K562 (cell line): ENCODE results near the gene PHF3. TPM values are rescaled to one million over a fixed set of nuclear protein-coding genes. Genes with fewer than 3 reads are reported as not detected.

Experiments used
- CSDE1 ChIP-seq, 2 experiments: fragments of 450-650 bp; IDR thresholded peaks; 2 replicates each; pipeline ENCODE4 v1.6.1; 2016; ENCODE audit warnings: mild to moderate bottlenecking in 1 of 2
- GABPB2 ChIP-seq: fragments of 250-450 bp; sonication (Bioruptor Pico); conservative IDR thresholded peaks from 2 replicates; pipeline ENCODE4 v1.5.1; 2021; ENCODE audit warnings: mild to moderate bottlenecking
- GATA2 ChIP-seq: sonication (generic); formaldehyde crosslinking; IDR thresholded peaks from 2 replicates; pipeline ENCODE4 v1.4.0; 2020; ENCODE audit warnings: mild to moderate bottlenecking, missing genetic modification reagents
- GTF2F1 ChIP-seq: IDR thresholded peaks from 2 replicates; pipeline ENCODE4 v1.6.1; 2011; ENCODE audit warnings: low read depth, low read length, improper control_type of control experiment
- HDAC6 ChIP-seq: IDR thresholded peaks from 2 replicates; pipeline ENCODE4 v1.6.1; 2012; ENCODE audit warnings: low read depth, mild to moderate bottlenecking, control low read depth, inconsistent platforms, low read length, moderate library complexity
- JUNB ChIP-seq: fragments of 450-650 bp; formaldehyde crosslinking; conservative IDR thresholded peaks from 2 replicates; pipeline ENCODE4 v1.4.0; 2020; ENCODE audit warnings: mild to moderate bottlenecking
- KDM2B ChIP-seq: fragments of 250-450 bp; sonication (Bioruptor Pico); IDR thresholded peaks from 2 replicates; pipeline ENCODE4 v1.8.0; 2021; ENCODE audit warnings: mild to moderate bottlenecking, moderate library complexity
- MEF2D ChIP-seq: conservative IDR thresholded peaks from 2 replicates; pipeline ENCODE4 v1.6.1; 2016; ENCODE audit warnings: low read depth, missing genetic modification characterization, missing compliant biosample characterization
- MNT ChIP-seq, 2 experiments: fragments of 450-650 bp; conservative IDR thresholded peaks; 2 replicates each; pipeline ENCODE4 v1.6.1; 2017; ENCODE audit warnings: mild to moderate bottlenecking in 2 of 2, moderate library complexity in 2 of 2
- MTA3 ChIP-seq: fragments of 450-650 bp; formaldehyde crosslinking; IDR thresholded peaks from 2 replicates; pipeline ENCODE4 v1.6.1; 2017; ENCODE audit warnings: mild to moderate bottlenecking, borderline replicate concordance
- NONO ChIP-seq, 2 experiments: fragments of 200-400 bp in 1 of 2; fragments of 450-650 bp in 1 of 2; formaldehyde crosslinking in 1 of 2; IDR thresholded peaks; 2 replicates each; pipeline ENCODE4 v1.6.1; 2017; ENCODE audit warnings: low read depth in 2 of 2, mild to moderate bottlenecking in 2 of 2, moderate library complexity in 2 of 2, low read length in 1 of 2
- NRF1 ChIP-seq, 2 experiments: fragments of 450-650 bp; IDR thresholded peaks in 1 of 2; conservative IDR thresholded peaks in 1 of 2; 2 replicates each; pipeline ENCODE4 v1.6.1; 2014; ENCODE audit warnings: mild to moderate bottlenecking in 2 of 2
- NUFIP1 ChIP-seq: fragments of 450-650 bp; IDR thresholded peaks from 2 replicates; pipeline ENCODE4 v1.6.1; 2018; ENCODE audit not compliant: partially characterized antibody
- PCBP1 ChIP-seq: fragments of 200-400 bp; formaldehyde crosslinking; IDR thresholded peaks from 2 replicates; pipeline ENCODE4 v1.6.1; 2018; ENCODE audit warnings: mild to moderate bottlenecking, low read depth, low read length; ENCODE audit not compliant: poor library complexity, severe bottlenecking
- POLR2A ChIP-seq: fragments of 450-650 bp; conservative IDR thresholded peaks from 2 replicates; pipeline ENCODE4 v1.6.1; 2016
- POLR2AphosphoS5 ChIP-seq: IDR thresholded peaks from 2 replicates; pipeline ENCODE4 v1.6.1; 2011; ENCODE audit warnings: mild to moderate bottlenecking, low read depth, low read length, moderate library complexity; ENCODE audit not compliant: control insufficient read depth, insufficient read depth
- POLR3A ChIP-seq: IDR thresholded peaks from 2 replicates; pipeline ENCODE4 v1.6.1; 2011; ENCODE audit warnings: borderline replicate concordance, mild to moderate bottlenecking, moderate library complexity; ENCODE audit not compliant: insufficient read length, insufficient read depth; ENCODE audit errors: extremely low read depth
- PYGO2 ChIP-seq: fragments of 450-650 bp; IDR thresholded peaks from 2 replicates; pipeline ENCODE4 v1.6.1; 2016; ENCODE audit warnings: mild to moderate bottlenecking, missing genetic modification characterization, moderate library complexity, missing compliant biosample characterization
- RBM22 ChIP-seq: fragments of 200-400 bp; formaldehyde crosslinking; IDR thresholded peaks from 2 replicates; pipeline ENCODE4 v1.6.1; 2018; ENCODE audit warnings: low read length, low read depth; ENCODE audit not compliant: poor library complexity, severe bottlenecking
- SLC30A9 ChIP-seq: fragments of 250-450 bp; sonication (Bioruptor Pico); IDR thresholded peaks from 2 replicates; pipeline ENCODE4 v1.8.0; 2022; ENCODE audit warnings: mild to moderate bottlenecking, moderate library complexity
- SMARCC2 ChIP-seq: fragments of 450-650 bp; IDR thresholded peaks from 2 replicates; pipeline ENCODE4 v1.6.1; 2017; ENCODE audit warnings: antibody characterized with exemption, moderate library complexity, mild to moderate bottlenecking, low read depth
- XRCC4 ChIP-seq: IDR thresholded peaks from one replicate; pipeline ENCODE4 v1.6.1; 2011; ENCODE audit not compliant: insufficient read depth, insufficient read length; ENCODE audit errors: extremely low read depth
- ZNF217 ChIP-seq: sonication (generic); formaldehyde crosslinking; IDR thresholded peaks from 2 replicates; pipeline ENCODE4 v1.8.0; 2022; ENCODE audit warnings: mild to moderate bottlenecking, missing genetic modification reagents
- ZNF282 ChIP-seq: sonication (generic); formaldehyde crosslinking; IDR thresholded peaks from 2 replicates; pipeline ENCODE4 v1.8.1; 2023; ENCODE audit warnings: missing genetic modification reagents
- ZNF347 ChIP-seq: fragments of 450-650 bp; formaldehyde crosslinking; IDR thresholded peaks from 2 replicates; pipeline ENCODE4 v1.4.0; 2020; ENCODE audit warnings: low read depth, mild to moderate bottlenecking, moderate library complexity
- ZNF644 ChIP-seq: fragments of 200-800 bp; sonication (Bioruptor generic); IDR thresholded peaks from 2 replicates; pipeline ENCODE4 v1.6.1; 2016; ENCODE audit warnings: low read depth, missing genetic modification characterization, missing compliant biosample characterization
- polyA plus RNA-seq, 8 experiments: library from polyadenylated mRNA; depleted of rRNA in 4 of 8; stranded (reverse) in 5 of 8; unstranded in 3 of 8; fragments of >200 nt; fragmentation: Nextera tagmentation in 2 of 8; fragmentation: Illumina TruSeq in 1 of 8; extraction: Ambion mirVana in 2 of 8; extraction: Trizol in 1 of 8; gene quantifications; 2 replicates each; pipeline versions ENCODE4 v1.2.1 to v1.2.3, GENCODE V29; 2011 to 2014; ENCODE audit warnings: inconsistent platforms in 1 of 8, missing spikeins in 1 of 8
- total RNA-seq, 7 experiments: library from RNA; depleted of rRNA in 6 of 7; stranded (reverse); fragments of >200 nt in 6 of 7; fragmentation: Illumina TruSeq in 2 of 7; extraction: Trizol in 2 of 7; gene quantifications; 2 replicates each; pipeline versions ENCODE4 v1.2.1 to v1.2.3, GENCODE V29; 2011 to 2021; ENCODE audit warnings: low replicate concordance in 1 of 7
- TF ChIP-seq, protein P1 (sequence below): fragments of 450-650 bp; IDR thresholded peaks from one replicate; pipeline ENCODE4 v1.6.1; 2018; ENCODE audit warnings: mild to moderate bottlenecking, moderate library complexity; ENCODE audit not compliant: partially characterized antibody

The PHF3 gene
- total and polyA plus RNA-seq, 9 of the 15 experiments (the other 6 are each of a cell fraction or from before 2014, with no cell fraction given): 8.1 to 51.2 (median 30.9) TPM

DNA sequence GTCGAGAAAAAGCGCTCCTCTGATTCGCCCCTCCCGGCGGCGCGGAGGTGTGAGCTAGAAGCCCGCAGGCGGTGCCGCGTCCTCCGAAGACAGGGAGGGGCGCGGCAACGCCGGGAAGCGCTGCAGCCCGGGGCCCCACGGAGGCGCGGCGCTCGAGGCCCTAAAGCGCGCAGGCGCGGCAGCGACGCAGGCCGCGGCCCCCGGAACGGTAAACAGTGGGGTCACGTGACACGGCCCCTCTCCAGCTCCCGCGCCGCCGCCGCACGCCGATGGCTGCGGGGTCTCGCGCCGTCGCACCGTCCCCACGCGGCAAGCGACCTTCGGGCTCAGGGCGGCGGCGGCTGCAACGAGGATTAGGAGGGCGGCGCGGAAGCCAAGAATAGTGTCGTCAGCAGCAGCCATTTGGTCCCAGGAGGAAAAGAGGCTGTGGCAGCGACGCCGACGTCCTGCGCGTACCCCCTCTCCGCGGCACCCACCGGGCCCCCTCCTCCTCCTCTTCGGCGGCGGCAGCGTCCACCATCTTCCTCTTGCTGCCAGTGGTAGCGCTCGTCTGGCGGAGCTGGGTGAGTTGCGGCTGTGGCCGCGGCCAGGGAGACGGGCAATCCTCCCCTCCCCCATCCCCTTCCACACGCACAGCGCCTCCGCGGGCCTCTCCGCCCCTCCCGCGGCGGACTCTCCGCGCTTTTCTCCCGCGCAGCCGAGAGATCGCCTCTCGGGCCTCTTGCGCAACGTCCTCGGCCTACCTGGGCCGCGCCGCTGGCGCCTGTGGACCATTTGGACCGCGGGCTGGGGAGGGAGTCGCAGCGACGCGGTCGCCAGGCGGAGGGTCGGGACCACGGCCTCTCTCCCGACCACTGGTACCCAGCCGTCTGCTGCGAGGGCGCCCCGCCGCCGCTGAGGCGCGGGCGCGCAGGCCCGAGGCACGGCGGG, at the start of gene PHF3 (continued):
- TF ChIP-seq POLR2AphosphoS5 (peak; percentile 56; the same call in 1 of the 2 replicates), ZNF347 (CRISPR knock-in tag) (no peak), GABPB2 (CRISPR knock-in tag) (no peak), HDAC6 (no peak), PYGO2 (tag) (no peak), MTA3 (peak; percentile 71; the same call in 1 of the 2 replicates), NONO (IDR thresholded peaks at IDR 0.05; ENCODE audit: low read depth in 2 of 2, low read length in 1 of 2) (peak; percentile 16 to 28; a peak in 1 of 4 replicates), POLR2A (peak; percentile 80), SMARCC2 (no peak), POLR3A (no peak), SLC30A9 (CRISPR knock-in tag) (no peak), ZNF644 (tag) (no peak), MNT (conservative IDR thresholded peaks at IDR 0.05) (peak; percentile 88 to 95), GTF2F1 (no peak), ZNF282 (CRISPR knock-in tag) (peak; percentile 92), ZNF217 (CRISPR knock-in tag) (no peak), JUNB (CRISPR knock-in tag) (no peak), MEF2D (tag) (no peak), GATA2 (CRISPR knock-in tag) (no peak), NUFIP1 (no peak), KDM2B (no peak), NRF1 (conservative IDR thresholded peaks at IDR 0.05 in 1 of 2, IDR thresholded peaks at IDR 0.05 in 1 of 2) (peak; percentile 91 to 92), PCBP1 (peak; percentile 95), RBM22 (peak; percentile 73), XRCC4 (no peak), CSDE1 (IDR thresholded peaks at IDR 0.05) (no peak)
- TF ChIP-seq, protein P1, sequence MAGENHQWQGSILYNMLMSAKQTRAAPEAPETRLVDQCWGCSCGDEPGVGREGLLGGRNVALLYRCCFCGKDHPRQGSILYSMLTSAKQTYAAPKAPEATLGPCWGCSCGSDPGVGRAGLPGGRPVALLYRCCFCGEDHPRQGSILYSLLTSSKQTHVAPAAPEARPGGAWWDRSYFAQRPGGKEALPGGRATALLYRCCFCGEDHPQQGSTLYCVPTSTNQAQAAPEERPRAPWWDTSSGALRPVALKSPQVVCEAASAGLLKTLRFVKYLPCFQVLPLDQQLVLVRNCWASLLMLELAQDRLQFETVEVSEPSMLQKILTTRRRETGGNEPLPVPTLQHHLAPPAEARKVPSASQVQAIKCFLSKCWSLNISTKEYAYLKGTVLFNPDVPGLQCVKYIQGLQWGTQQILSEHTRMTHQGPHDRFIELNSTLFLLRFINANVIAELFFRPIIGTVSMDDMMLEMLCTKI: no peak
